COLO829 (cell line): ENCODE data around the gene DNAH11.
"Not testable (repeated sequence)": the region's sequence is repeated elsewhere in the genome, so short reads cannot be mapped to it uniquely, and the experiment has no call there.

Source experiments
- DNase-seq: peaks from one replicate; pipeline ENCODE4 v3.0.0; 2012; ENCODE audit warnings: low spot score

The DNAH11 gene

DNA sequence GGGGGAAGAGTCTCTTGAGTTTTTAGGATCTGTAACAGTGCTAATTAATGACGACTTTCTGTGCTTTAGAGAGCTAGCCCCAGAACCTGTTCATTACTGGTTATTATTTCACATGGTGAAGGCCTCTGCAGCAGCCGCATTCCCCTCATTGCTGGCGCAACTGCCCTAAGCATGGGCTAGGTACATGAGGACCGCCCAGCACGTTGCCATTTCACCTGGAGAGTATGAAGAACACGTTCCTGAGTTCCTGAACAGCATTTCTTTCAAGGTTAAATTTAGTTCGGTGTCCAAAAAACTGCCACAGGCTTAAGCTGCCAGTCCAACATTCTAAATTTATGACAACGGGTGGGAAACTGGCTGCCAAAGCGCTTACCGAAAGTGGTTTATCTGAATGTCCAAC is 177.0 kb downstream of the DNAH11 start:
- DNase-seq, result no peak

DNA sequence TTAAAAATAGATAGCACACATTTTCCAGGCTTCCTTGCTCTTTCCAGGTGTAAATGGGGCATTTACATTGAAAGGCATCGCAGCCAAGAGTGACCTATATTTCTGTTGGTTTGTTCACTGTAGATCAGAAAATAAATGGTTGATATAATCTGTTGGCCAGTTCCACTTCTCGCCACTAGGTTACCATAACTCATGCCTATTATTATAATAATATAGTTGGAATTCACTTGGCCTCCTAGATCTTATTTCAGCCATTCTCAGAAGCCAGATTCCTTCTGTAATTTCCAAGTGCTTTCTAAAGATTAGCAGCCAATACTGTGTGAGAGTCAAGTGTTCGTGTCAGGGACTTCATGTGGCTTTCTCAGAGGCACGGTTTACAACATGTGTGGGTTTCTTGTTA is 179.5 kb downstream of the DNAH11 start:
- no peak for DNase-seq

DNA sequence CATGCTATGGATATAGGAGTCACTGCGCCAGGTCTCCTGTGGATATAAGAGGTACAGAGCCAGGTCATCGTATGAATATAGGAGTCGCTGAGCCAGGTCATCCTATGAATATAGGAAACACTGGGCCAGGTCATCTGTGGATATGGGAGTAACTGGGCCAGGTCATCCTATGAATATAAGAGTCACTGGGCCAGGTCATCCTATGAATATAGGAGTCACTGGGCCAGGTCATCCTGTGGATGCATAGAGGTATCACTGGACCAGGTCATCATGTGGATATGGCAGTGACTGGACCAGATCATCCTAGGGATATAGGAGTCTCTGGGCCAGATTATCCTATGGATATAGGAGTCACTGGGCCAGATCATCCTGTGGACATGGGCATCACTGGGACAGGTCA is 181.7 kb downstream of the DNAH11 start:
- no peak for DNase-seq

DNA sequence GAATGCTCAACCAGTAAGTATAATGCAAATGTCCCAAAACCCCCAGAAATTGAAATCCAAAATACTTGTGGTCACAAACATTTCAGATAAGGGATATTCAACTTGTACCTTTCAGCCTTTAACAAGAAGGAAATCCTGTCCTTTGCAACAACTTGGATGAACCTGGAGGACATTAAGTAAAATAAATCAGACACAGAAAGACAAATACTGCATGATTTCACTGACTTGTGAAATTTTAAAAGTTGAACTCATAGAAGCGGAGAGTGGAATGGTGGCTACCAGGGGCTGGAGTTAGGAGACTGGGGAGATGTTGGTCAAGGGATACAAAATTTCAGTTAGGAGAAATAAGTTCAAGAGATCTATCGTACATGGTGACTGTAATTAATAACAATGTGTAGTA is 187.6 kb downstream of the DNAH11 start:
- no peak for DNase-seq

DNA sequence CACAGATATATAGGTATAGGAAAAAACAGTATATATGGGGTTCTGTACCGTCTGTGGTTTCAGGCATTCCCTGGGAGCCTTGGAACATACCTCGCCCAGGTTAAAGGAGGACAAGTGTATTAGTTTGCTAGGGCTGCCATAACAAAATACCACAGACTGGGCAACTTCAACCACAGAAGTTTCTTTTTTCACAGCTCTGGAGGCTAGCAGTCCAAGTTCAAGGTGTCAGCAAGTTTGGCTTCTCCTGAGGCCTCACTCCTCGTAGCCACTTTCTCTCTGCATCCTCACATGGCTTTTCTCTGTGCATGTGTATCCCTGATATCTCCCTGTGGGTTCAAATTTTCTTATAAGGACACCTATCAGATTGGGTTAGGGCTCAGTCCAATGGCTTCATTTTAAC is 189.1 kb downstream of the DNAH11 start:
- no peak for DNase-seq

DNA sequence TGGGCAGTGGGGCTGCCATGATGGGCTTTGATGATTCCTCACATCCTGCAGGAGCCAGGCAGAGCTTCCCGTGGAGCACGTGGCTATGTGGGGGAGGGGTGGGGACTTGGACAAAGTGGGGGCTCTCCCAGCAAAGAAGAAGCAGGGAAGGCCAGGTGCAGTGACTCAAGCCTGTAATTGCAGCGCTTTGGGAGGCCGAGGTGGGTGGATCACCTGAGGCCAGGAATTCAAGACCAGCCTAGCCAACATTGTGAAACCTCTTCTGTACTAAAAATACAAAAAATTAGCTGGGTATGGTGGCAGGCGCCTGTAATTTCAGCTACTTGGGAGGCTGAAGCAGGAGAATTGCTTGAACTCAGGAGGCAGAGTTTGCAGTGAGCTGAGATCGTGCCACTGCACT is 190.1 kb downstream of the DNAH11 start:
- not testable (repeated sequence) for DNase-seq

DNA sequence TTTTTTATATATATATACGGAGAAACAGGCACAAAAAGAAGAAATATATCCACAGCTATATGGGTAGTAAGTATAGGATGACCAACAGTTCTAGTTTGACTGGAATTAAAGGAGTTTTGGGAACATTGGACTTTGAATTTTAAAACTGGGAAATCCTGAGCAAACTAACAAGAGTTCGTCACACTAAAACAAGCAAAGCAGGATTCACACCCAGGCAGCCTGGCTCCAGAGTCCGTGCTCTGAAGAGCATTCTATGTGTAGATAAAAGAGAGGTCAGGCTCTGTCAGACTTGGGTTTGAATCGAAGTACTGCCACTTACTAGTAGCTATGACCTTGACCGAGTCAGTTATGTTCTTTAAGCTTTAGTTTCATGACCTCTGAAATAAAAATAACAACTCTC is 191.0 kb downstream of the DNAH11 start:
- DNase-seq, result no peak

DNA sequence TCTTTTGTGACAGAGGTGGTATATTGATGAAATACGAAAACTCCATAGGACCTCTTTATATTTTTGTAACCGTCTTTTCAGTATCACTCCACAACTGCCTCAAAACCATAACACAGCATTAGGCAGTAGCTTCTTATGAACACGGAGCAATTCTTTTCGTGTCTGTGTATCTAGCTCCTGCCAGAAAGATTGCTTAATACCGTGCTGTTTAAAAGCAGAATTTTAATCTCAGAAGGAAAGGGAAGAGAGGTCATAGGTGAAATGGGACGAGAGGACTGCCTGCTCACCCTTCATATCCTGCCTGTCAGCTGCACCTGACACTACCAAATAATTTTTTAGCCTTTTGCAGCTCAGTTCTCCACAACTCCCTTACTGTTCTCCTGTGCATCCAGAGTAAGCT is 200.7 kb downstream of the DNAH11 start:
- DNase-seq, result no peak

DNA sequence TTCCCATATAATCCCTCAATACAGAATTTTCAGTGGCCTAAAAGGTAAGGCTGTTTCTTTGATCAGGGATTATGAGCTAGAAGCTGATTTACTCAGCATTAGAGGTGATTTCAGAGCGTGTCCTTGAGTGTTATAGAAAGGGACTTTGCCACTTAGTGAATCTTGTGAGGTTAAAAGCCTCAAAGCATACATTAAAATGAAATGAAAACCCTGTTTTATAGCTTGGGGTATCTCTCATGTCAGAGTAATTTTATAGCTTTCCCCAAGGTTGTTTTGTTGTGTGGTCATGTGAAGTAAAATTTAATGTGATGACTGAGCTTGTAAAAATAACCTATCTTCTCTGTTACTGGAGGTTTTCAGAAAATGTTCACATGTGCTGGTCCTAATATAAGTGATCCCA is 204.1 kb downstream of the DNAH11 start:
- DNase-seq, result no peak

DNA sequence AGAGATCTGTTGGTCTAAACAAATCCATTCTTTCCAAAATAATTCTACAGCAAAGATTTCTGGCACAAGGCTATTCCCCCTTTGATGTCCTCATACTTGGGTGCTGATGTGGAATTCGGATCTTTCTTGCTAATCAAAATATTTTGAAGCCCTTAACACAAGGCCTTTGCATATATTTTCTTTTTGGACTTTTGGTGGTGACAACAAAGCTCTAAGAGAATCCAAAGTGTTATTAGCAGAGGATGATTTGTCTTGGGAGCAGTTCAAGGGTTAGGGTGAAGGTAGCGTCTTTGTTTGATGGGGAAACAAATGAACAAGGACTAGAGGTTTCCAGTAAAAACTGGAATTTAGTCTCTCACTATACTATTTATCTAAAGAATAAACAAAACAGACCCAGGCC is 205.0 kb downstream of the DNAH11 start:
- no peak for DNase-seq

DNA sequence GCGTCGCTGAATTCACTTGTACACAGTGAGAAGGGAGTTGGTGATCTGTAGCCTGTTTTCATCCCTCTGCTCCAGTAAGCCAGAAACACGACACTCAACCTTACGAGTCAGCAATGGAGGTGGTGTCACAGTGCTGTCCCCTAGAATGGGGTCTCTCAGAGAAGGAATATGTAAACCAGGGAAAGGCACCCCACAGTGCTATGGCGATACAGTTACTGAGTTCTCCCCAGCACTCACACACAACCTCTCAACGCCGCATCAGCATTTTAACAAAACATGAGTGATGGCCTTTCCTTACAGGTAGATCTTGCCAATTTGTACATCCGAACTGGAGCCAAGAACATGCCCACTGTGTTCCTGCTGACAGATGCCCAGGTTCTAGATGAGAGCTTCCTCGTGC is 206.5 kb downstream of the DNAH11 start:
- DNase-seq, result no peak

DNA sequence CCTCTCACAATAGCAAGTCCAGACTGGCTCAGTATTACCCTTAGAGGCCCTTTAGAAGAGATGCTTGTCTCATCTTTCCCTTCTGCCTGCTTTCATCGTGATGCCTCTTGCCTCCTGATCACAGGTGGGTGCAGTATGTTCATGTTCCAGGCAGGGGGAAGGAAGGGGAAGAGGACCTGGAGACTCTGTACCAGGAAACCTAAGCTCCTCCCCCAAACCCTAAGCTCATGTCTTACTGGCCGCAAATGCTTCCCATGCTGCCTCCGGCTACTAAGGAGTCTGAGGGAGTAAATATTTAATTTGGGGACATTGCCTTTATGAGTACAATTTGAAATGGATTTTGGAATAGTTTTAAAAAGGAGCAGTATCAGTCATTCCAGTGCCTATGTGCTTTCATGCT is 210.2 kb downstream of the DNAH11 start:
- DNase-seq, result no peak

DNA sequence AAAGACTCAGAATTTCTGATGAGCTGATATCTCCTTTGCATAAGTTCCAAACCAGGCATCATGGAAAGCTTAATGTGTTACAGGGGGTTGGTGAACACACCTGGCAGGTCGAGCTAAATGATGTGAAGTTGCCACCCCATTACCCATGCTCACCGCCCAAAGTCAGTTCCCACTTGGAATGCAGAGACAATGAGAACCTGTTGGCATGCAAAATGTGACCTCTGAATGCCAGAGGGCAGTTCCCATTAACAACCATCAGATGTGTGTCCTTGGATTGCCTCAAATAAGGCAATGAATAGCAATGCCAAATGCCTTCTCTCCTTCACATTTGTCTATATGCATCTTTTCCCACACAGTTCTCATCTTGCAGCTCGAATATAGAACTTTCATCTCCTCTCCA is 212.1 kb downstream of the DNAH11 start:
- no peak for DNase-seq

DNA sequence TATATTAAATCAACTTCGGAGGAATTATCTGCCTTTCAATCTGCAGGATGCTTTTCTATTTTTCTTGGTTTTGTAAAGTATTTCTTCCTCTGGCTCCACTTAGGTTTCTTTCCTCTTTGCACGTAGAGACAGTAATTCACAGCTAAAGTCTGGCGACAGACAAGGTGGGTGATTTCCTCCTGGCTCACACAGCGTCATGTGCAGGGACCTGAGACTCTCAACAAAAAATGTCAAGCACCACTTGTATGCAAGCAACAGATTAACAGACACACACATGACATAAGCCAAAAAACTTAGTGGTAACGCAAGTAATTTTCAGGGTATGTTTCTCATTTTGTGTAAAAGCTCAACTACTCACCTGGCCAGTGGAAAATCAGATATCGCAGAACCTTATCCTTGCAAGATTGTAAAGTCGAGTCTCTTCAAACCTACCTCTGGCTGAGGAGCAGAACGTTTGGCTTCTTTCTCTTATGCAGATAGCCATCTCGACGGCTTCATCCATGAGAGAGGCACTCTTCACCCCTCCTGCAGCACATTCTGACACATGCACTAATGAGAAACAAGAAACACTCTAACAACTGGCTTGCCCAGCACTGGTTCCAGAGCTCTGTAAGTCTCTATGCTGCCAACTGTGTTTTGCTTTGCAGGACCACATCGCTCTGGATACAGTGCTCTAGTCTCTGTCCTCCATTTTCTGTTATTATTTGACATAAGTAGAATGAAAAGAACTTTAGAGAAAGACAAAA is 214.9 kb downstream of the DNAH11 start:
- DNase-seq, result no peak

DNA sequence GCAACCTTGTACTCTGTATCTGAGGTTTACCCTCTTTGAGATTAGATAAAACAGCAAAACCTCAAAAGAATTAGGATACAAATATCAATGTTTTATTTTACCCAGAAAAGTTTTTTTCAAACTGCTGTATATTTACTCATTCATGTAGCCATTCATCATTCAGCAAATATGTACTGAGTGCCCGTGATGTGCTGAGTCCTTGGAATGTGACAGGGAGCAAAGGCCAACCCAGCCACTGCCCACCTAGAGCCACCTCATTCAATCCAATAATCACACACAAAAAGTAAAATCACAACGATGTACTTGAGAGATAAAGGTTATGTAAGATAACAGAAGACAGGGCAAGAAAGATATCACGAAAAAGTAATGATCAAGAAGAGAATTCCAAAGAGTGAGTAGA is 215.4 kb downstream of the DNAH11 start:
- DNase-seq, result no peak

DNA sequence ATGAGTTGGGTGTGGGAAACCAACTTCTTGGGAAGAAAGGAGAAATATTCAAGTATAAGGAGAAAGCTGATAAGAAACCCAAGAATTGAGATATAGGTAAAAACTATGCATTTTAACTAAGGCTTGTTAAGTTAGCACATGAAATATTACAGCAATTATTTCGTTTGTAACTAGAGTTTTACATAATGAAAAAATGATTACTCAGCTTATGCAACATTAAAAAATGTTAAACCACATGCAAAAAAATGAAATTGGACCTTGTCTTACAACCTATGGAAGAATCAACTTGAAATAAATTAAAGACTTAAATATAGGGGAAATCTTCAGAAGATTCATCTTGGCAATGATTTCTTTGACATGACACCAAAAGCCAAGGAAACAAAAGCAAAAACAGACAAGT is 219.6 kb downstream of the DNAH11 start:
- no peak for DNase-seq

DNA sequence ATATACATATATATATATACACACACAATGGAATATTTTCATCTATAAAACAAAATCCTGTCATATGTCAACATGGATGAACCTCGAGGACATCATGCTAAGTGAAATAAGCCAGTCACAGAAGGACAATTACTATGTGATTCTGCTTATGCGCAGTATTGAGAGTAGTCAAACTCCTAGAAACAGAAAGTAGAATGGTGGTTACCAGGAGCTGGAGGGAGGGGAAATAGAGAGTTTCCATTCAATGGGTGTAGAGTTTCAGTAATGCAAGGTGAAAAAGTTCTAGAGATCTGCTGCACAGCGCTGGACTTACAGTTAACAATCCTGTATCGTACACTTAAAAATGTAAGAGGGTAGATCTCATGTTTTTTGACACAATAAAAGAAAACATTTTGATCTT is 221.0 kb downstream of the DNAH11 start:
- DNase-seq, result no peak

DNA sequence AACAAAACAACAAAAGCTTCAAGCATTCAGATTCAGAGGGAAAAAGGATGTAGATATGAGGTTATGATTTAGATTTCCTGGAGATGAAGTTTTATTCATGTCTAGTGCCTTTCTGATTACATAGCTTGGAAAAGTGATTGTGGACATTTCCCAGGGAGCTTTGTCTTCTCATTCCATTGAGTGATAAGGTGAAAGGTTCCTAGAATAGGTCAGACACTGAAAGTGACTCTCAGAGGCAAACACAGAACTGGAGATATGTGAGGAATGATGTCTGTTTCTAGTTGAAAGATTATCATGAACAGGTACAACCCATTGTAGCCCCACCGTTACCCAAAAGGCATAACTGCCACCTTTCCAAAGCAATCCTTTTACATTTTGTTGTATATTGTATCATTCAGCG is 223.4 kb downstream of the DNAH11 start:
- DNase-seq, result no peak

DNA sequence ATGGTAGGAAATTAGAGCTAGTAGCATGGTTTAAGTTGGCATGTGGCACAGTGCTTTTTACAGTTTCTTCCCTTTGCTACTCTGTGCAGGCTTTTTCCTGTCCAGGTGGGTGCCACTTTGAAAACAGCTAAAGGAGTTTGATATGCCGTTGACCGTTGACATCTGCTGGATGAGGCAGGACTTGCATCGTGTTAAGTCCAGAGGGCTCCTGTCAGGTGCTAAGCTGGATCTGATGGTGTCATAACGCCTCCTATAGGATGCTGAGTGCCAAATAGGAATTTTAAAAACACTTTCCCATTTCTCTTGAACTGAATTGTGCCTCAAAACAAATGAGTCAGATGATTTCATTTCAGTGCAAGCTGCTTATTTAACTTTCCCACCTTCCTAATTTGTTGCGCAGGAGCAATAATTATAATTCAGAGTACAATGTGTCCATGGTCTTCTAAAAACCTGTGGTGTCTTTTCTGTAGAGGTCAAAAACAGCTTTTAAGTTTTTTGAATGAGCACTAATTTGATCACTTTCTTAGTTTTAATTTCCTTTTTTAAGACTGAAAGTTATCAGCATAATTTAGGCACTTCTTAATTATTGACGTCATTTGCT is 224.6 kb downstream of the DNAH11 start:
- peak; percentile 61 for DNase-seq

DNA sequence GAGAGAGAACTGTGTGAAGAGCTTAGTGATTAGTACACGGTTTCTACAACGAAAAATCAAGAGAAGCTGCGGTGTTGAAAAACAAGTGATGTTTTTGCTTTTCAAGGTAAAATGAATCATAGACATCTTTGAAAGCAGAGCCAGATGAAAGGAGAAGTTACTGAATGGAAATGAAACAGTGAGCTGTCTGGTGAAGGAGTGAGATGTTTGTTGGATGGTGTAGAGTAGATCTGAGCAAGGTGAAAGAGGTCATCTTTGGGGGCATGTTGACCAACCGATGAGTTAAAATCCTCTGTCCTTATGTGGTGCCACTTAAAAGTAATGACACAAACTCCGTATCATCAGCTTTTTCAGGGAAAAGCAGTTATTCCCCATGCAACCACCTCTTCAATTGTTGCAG is 225.4 kb downstream of the DNAH11 start:
- DNase-seq, result no peak

DNA sequence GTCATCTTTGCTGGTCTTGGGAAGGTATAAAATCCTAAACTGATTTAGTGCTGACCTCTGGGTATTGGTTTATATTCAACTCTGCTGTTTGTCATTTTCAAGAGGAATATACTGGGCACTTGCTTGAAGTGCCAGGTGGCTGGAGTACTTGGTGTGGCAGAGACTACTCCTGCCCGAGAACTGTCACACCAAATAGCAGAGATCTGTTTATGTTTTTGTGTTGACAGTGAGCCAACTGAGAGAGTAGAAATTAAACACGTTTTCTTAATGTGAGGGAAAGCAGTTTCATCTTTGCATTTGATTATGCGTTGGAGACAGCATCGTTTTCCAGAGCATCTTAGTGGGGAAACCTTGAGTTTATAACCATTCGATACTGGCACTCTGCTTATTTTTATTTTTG is 228.4 kb downstream of the DNAH11 start:
- DNase-seq, result no peak

DNA sequence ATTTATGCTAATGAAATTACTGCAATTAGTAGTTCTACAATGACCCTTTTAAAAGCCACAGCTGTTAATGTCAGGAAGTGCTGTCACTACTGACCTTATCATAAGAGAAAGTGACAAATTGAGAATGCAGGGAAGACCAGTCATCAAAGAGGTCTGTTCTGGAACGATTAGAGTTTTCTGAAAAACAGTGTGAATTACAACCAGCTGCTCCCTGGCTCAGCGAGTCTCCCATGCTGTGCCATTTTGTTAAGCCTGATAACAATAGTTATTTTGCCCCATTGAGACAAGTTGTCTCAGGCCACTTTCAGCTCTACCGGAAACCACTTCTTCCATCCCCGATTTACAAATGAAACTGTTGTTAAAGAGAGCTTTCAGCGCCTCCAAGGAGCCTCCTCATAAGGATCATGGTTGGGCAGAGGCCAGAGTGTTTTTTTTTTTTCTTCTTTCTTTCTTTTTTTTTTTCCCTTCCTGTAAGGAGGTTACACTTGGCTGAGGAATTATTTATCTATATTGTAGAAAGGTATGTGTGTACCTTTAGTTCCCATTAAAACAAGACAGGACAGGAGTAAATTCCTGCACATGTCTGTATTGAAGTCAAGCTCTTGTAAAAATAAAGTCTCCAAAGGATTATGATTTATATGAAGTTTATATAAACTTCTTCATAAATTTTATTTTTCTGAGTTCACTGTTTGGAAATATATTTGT is 229.2 kb downstream of the DNAH11 start:
- DNase-seq, result peak; percentile 36

DNA sequence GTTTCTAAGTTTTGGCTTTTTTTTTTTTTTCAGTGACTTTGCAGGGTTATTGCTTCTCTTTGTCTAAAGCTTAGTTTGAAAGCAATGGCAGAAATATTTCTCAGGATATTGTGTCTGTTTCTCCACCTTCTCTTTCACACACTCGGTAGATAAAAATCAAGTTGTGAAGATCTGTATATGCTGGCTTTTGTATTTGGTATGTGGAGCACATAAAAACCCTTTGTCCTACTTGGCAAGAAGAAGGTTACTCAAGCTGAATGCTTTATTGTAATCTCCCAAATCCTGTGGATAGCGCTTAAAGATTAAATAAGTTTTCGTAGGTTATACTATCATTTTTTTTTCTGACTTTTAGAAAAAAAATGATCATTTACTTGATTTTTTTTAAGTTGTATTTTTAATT is 230.5 kb downstream of the DNAH11 start:
- peak; percentile 34 for DNase-seq

DNA sequence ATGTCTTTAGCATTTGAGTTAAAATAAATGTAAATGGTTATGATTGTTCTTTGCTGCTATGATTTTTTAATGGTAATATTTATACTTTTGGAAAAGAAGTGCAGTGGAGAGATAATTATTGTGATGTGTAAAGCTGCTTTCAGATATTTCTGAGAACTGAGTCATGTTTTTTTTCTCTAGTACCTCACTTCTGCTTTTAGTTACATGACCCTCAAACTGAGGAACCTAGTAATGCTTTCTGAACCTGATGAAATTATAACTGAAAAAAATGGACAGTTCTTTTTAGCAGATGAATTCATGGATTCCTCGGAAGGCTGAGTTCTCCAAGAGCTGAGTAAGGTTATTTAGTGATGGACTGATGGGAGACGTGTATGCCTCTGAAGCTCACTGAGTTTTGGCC is 235.1 kb downstream of the DNAH11 start:
- no peak for DNase-seq
